SKM-1 (cell line): Measurements from ENCODE around the gene PSMD5.

ENCODE experiments used
- DNase-seq: peaks from one replicate; lab custom pipeline; 2025; ENCODE audit not compliant: unreplicated experiment; lab: John Stamatoyannopoulos, UW

PSMD5 gene

GRCh38 chr9:120842685-120843485, at the start of gene PSMD5:
TSS of gene PSMD5 (minus strand) at chr9:120842922. CDS start at chr9:120842909, 13 bp downstream.
- peak; percentile 97 for DNase-seq

DNA sequence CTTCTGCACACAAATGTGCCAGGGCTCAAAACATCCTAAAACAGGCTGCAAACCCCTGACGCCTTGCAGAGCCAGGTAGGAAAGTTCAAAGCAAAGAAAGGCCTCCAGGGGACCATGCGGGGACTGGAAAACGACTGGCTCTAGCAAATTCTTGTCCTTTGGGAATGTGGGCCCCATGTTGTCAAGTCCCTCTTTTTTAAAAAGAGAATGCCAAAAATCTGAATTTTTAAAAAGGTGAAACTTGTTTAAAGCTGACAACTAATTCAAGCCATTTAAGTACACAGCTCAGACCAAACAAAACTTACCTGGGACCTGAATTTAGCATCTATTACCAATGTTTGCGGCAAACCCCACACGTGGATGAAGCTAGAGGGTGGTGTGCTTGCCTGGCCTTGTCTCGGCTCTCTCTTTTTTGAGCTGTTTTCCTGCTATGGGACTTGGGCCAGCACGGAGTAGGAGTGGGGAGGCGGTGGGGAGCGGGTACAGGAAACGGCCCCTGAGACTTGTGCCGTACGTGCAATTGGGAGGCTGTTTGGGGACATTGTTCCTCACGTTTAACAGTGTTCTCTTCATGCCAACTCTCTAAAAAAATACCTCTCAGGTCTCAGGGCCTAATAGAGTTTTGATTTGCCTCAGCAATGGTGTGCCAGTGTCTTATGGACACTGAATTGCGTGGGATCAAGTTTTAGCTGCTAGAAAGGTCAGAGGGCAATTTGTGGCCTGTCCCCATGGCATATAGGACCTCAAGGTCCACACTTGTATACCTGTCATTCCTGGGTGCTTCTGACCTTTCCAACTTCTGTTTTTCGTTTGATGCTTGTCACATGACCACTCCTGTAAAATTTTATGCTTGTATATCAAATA, 49.4 kb upstream of the PSMD5 start:
- DNase-seq: no peak

- DNase-seq: no peak
Measured at GRCh38 chr9:120891245-120891883, 48.6 kb upstream of the PSMD5 start.

DNA sequence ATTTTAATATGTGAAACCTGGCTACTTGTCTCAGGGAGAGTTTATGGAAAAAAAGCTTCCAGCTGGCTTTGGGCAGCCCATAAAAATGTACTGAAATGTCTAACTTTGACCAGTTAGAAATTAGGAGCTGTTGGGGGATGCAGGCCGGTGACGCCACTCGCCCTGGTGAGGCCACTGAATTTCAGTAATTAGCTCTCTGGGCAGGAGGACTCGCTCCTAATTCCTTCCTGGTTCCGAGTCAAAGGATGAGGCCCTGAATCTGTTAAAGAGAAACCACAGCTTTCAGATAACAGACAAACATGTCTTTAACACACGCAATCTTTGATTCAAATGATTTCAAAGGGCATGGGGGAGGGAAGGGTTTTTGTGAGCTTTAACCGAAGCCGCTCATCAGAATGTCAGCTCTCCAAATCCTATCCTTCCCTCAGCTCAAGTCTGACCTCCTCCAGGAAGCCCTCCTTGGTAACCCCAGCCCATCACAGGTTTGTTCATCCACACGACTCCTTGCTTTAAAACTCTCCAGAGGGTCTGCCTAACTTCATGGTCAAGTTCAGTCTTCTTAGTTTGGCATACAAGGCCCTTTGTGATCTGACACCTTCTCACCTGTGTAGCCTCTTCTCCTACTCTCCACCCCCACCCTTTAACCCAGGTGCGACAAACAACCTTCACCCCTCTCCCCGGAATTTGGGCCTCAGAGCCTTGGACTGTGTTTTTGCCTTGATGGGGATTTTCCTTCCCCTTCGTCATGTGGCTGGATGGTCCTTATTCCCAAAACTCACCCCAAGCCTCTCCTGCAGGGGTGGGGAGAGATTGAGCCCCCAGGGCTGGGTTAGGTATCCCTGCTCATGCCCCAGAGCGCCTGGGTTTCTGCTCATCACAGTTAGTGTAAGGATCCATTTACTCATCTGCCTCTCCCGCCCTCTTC, 47.9 kb upstream of the PSMD5 start:
- no peak for DNase-seq

- DNase-seq: no peak
Measured at GRCh38 chr9:120889606-120890271, 47.0 kb upstream of the PSMD5 start.

DNA sequence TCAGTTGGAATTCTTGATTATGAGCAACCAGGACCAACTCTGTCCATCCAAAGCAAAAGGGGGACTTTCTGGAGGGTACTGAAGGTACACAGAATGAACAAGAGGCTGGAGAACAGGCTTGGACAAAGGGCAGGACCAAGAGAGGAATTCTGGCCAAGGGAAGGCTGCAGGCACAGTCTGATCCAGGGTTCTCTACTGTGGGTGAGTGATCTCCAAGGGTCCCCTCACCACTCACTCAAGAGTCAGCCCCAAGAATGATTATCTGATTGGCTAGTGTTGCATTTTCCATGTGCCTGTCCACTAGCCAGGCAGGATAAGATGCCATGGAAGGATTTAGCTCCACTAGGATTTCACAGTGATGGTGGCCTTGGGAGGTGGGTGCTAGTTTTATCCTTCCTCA, 45.9 kb upstream of the PSMD5 start:
- DNase-seq: no peak

- DNase-seq: no peak
Measured at GRCh38 chr9:120886490-120886967, 43.8 kb upstream of the PSMD5 start.

GRCh38 chr9:120885958-120886357, 43.2 kb upstream of the PSMD5 start:
- no peak for DNase-seq

DNA sequence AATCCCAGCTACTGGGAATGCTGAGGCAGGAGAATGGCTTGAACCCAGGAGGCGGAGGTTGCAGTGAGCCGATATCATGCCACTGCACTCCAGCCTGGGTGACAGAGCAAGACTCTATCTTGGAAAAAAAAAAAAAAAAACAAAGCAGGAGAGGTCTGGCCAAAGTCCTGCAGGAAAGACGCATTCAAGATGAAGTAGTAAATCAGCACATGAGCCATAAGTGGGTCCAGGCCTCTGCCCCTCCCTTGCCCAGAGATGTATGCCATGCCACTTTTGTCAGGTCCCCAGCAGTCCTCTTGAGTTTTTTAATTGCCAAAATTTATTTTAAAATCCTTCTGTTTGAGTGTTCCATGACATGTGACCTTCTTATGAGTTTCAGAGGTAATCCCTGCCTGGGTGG, 42.7 kb upstream of the PSMD5 start:
- DNase-seq: no peak

- no peak for DNase-seq
Measured at GRCh38 chr9:120883608-120883996, 40.9 kb upstream of the PSMD5 start.

DNA sequence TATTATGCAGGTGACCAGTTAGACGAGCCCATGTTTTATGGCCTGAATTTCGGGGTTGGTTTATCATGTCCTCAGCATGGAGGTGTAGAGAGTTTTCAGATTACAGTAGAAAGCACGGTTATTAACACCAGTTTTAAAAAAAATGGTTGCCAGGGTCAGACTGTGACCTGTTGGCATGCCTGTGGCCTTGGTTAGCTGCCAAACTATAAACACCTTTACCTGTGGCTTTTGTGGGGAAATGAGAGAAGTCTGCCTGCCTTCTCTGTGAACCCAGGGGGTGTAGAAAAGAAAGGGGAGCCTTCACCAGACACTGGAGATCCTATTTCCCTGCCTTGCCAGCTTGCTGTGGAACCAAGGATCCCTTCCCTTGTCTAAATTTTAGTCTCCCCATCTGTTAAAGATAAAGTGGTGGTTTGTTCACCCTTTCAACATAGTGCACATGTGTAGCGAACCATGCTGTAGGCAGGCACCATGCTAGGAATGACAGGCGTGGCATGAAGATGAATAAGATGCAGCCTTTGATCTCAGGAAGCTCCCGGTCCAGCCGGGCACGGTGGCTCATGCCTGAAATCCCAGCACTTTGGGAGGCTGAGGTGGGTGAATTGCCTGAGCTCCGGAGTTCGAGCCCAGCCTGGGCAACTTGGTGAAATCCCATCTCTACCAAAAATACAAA, 40.3 kb upstream of the PSMD5 start:
- no peak for DNase-seq

- no peak for DNase-seq
Measured at GRCh38 chr9:120879446-120879845, 36.7 kb upstream of the PSMD5 start.

- DNase-seq: no peak
Measured at GRCh38 chr9:120878188-120879130, 35.7 kb upstream of the PSMD5 start.

- peak; percentile 68 for DNase-seq
Measured at GRCh38 chr9:120877276-120878034, 34.7 kb upstream of the PSMD5 start.

DNA sequence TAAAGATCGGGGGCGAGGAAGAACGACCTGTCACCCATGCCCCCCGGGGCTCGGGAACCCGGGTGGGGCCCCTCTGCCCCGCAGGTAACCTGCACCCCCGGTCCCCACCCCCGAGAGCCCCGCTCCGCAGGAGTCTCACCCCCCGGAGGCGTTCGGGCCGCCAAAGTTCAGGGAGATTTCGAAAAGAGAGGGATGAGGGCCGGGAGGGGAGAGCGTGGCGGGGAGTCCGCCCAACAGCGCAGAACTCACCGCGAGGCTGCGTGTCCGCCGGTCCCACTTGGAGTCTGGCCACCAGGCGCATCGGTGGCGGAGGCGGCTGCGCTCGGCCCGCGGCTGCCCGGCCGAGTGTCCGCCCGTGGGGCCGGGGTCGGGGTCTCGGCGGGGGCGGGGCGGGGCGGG, 34.1 kb upstream of the PSMD5 start, which contains the start of gene PHF19:
TSS of gene PHF19 (minus strand) at position 347 of the 399 bp plus-strand sequence. CDS start 2,447 bp downstream, outside the sequence.
- DNase-seq: peak; percentile 40

- peak; percentile 91 for DNase-seq
Measured at GRCh38 chr9:120875954-120876841, 33.5 kb upstream of the PSMD5 start.

- no peak for DNase-seq
Measured at GRCh38 chr9:120875643-120875953, 32.9 kb upstream of the PSMD5 start.
